NCI-H128 (cell line): ENCODE results near the gene SLC46A2.

Source experiments
- DNase-seq: peaks from one replicate; lab custom pipeline; 2025; ENCODE audit not compliant: unreplicated experiment; lab: John Stamatoyannopoulos, UW

Gene SLC46A2

DNA sequence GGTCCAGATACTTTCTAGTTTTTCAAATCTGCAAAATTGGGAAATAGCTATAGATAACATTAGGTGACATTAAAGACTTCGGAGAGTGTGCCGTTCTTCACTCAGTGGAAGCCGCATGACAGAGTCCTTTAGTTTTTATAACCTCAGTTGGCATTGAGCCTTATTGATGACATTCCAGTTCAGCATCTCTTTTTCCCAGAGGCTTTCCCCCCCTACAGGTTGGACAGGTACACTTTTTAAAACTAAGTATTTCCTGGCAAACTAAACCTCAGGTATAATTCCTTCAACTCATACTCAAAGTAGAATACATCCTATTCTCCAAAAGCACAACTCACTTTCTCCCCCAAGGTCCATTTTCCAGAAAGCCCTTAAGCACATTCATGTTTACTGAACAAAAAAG is 58.7 kb downstream of the SLC46A2 start:
- DNase-seq: no peak

DNA sequence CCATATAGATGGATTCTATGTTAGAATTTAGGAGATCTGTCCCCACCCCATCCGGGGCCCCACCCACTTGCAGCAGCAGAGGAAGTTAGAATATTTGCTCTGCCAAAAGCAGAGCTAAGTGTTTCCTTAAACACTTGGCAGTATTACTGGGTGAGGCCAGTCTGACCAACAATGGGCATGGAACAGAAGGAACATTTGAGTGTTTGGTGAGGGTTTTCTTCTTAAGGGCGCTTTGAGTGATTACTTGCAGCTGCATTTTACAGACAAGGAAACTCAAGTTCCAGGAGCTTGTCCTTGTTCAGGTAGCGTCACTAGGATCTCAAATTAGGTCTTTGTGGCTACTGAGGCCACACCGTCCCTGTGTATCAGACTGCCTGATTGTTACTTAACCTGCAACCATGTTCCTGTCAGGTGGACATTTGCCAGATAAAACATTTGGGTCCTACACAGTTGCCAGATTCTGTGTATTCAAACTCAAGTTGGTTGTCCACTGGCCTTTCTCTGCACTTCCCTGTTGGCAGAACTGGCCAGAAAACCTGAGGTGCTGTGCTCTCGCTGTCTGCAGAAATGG is 59.3 kb downstream of the SLC46A2 start:
- no peak for DNase-seq
